Endodermal cell (in vitro differentiated cells): ENCODE data around the gene SEC22A. TPM values are rescaled to one million over a fixed set of nuclear protein-coding genes. Genes with fewer than 3 reads are reported as not detected.

Experiments used
- DNase-seq: peaks from one replicate; pipeline ENCODE4 v3.0.0-alpha.2; 2017
- H3K27ac ChIP-seq: 2 replicates; pipeline ENCODE4 v1.5.1; 2013; ENCODE audit warnings: mild to moderate bottlenecking, low read depth, low read length, moderate library complexity
- H3K27me3 ChIP-seq: 2 replicates; pipeline ENCODE4 v1.6.1; 2013; ENCODE audit warnings: mild to moderate bottlenecking, low read length, moderate library complexity; ENCODE audit not compliant: insufficient read depth, control insufficient read depth, poor library complexity, severe bottlenecking
- H3K36me3 ChIP-seq: 2 replicates; pipeline ENCODE4 v1.7.0; 2013; ENCODE audit warnings: mild to moderate bottlenecking, low read length, moderate library complexity; ENCODE audit not compliant: control insufficient read depth, insufficient read depth
- H3K4me1 ChIP-seq: one replicate; pipeline ENCODE4 v1.7.0; 2013; ENCODE audit warnings: low read length; ENCODE audit not compliant: control insufficient read depth, insufficient read depth
- H3K4me3 ChIP-seq: 2 replicates; pipeline ENCODE4 v1.5.1; 2013; ENCODE audit warnings: mild to moderate bottlenecking, low read length, moderate library complexity
- H3K9ac ChIP-seq: 2 replicates; pipeline ENCODE4 v1.6.1; 2013; ENCODE audit warnings: mild to moderate bottlenecking, low read length, moderate library complexity; ENCODE audit not compliant: poor library complexity, severe bottlenecking; ENCODE audit errors: extremely low read depth
- H3K9me3 ChIP-seq: 2 replicates; pipeline ENCODE4 v1.6.1; 2013; ENCODE audit warnings: mild to moderate bottlenecking, low read length, moderate library complexity; ENCODE audit not compliant: control insufficient read depth
- H3K27ac Mint-ChIP-seq: 2 replicates; pipeline ENCODE4 v1.8.0; 2020; ENCODE audit warnings: mixed read lengths
- H3K27me3 Mint-ChIP-seq: 2 replicates; pipeline ENCODE4 v1.8.0; 2021; ENCODE audit warnings: mild to moderate bottlenecking, mixed read lengths; ENCODE audit not compliant: insufficient read depth
- H3K36me3 Mint-ChIP-seq: 2 replicates; pipeline ENCODE4 v1.8.0; 2020; ENCODE audit warnings: low read depth, mixed read lengths
- H3K4me1 Mint-ChIP-seq: 2 replicates; pipeline ENCODE4 v1.8.0; 2020; ENCODE audit warnings: mixed read lengths
- H3K4me3 Mint-ChIP-seq: 2 replicates; pipeline ENCODE4 v1.8.0; 2020; ENCODE audit warnings: mild to moderate bottlenecking, moderate library complexity, mixed read lengths
- H3K9me3 Mint-ChIP-seq: 2 replicates; pipeline ENCODE4 v1.8.0; 2020; ENCODE audit warnings: mild to moderate bottlenecking, mixed read lengths
- CTCF ChIP-seq: fragments of 200-600 bp; sonication (generic); conservative IDR thresholded peaks from 2 replicates; pipeline ENCODE4 v1.5.0; 2021; ENCODE audit warnings: antibody characterized with exemption, mild to moderate bottlenecking
- WGBS, 2 experiments: methylation state at CpG; one replicate each; pipeline versions ENCODE4 v1.1.5 to v1.1.7; 2013; ENCODE audit warnings: missing lambda C conversion rate in 2 of 2, mixed read lengths in 1 of 2; ENCODE audit not compliant: insufficient coverage in 1 of 2, insufficient read length in 1 of 2; 5-methylcytosine and 5-hydroxymethylcytosine counted together
- total RNA-seq, 2 donors: library from RNA; stranded (reverse); fragmentation: NEBNext Ultra II Directional in 1 of 2; extraction: Animal tissue kit (Norgen Biotek cat#: 25700) in 1 of 2; gene quantifications; 2 replicates in 1 of 2; 3 replicates in 1 of 2; pipeline ENCODE4 v1.2.1, GENCODE V29; 2021

Gene SEC22A
- total RNA-seq, 2 donors from 2014 or later, result 19.5 to 21.8 TPM

DNA sequence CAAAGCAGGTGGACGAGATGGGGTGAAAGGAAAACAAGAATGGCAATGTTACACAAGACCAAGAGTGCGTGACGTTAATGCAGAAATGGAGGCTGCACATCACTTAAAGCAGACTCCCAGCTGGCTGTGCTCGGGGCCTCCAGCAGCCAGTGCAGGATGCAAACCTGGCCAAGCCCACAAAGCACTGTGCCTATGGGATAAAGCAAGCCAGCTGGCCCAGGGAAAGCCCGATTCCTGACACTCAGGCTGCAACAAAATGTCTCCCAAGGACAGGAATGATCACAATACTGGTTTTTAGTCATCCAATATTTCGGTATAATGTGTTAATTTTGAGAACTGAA, 86.2 kb downstream of the SEC22A start:
- H3K9me3 ChIP-seq, result no peaks in the 10 kb centered on the region
- H3K9ac ChIP-seq, result no peak overlapping the region
- TF ChIP-seq CTCF, result no peak
- Mint-ChIP-seq H3K4me3 (no peak overlapping the region), H3K27me3 (no peaks in the 10 kb centered on the region), H3K27ac (no peak overlapping the region), H3K36me3 (peaks cover 37% of the 10 kb centered on the region), H3K9me3 (no peaks in the 10 kb centered on the region), H3K4me1 (no peaks in the 10 kb centered on the region)
- no peaks in the 10 kb centered on the region for H3K4me1 ChIP-seq
- no peaks in the 10 kb centered on the region for H3K36me3 ChIP-seq
- 89 to 90% methylated on average over 6 of the region's 6 CpGs for WGBS, 2 experiments
- no peak overlapping the region for H3K4me3 ChIP-seq
- no peak overlapping the region for H3K27ac ChIP-seq
- peak; percentile 20 for DNase-seq
- H3K27me3 ChIP-seq, result no peaks in the 10 kb centered on the region

DNA sequence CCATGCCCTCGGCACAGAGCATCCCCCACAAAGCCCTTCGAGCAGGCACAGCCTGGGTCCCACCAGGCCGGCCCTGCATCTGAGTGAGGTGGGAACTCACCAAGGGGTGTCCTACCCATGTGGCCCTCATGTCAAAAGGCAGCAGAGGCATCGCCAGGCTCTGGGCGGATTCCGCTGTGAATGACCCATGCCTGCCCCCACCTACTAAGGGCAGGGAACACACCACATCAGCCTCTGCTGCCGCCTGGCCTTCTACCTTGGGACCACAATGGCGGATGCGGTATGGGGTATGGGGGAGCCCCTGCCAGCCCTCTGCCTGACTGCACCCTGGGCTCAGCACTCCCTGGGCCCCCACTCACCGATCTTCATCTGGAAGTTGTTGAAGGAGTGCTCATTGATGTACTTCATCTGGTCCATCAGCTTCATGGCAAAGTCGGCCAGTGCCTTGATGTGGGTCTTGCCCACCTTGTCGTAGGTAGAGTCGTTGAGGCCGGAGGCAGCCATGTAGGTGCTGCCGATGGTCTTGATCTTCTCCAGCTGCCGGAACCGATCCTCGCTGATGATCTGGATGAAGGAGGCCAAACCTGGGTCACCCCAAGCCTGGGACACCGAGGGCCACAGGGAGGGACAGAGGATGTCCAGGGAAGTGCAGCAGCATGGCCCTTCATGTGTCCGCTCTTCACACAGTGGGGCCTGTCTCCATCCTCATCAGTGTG, 87.8 kb downstream of the SEC22A start:
- peak; percentile 38 for DNase-seq
- H3K36me3 Mint-ChIP-seq, result peaks cover 53% of the 10 kb centered on the region
- no peaks in the 10 kb centered on the region for H3K4me1 Mint-ChIP-seq
- no peak overlapping the region for H3K4me3 Mint-ChIP-seq
- Histone ChIP-seq H3K27me3 (no peaks in the 10 kb centered on the region), H3K9me3 (peaks cover 6% of the 10 kb centered on the region), H3K27ac (no peak overlapping the region), H3K36me3 (no peaks in the 10 kb centered on the region), H3K4me1 (no peaks in the 10 kb centered on the region), H3K4me3 (no peak overlapping the region), H3K9ac (no peak overlapping the region)
- WGBS, 2 experiments, result 95 to 96% methylated on average over 15 to 20 of the region's 20 CpGs
- no peaks in the 10 kb centered on the region for H3K27me3 Mint-ChIP-seq
- TF ChIP-seq CTCF, result no peak
- no peaks in the 10 kb centered on the region for H3K9me3 Mint-ChIP-seq
- H3K27ac Mint-ChIP-seq, result no peak overlapping the region

GRCh38 chr3:123290107-123290930, 88.6 kb downstream of the SEC22A start:
- H3K4me3 ChIP-seq, result no peak overlapping the region
- 93 to 94% methylated on average over 6 to 13 of the region's 13 CpGs for WGBS, 2 experiments
- Mint-ChIP-seq H3K27ac (no peak overlapping the region), H3K4me3 (no peak overlapping the region), H3K27me3 (no peaks in the 10 kb centered on the region), H3K4me1 (no peaks in the 10 kb centered on the region), H3K9me3 (no peaks in the 10 kb centered on the region), H3K36me3 (peaks cover 48% of the 10 kb centered on the region)
- H3K9ac ChIP-seq, result no peak overlapping the region
- H3K36me3 ChIP-seq, result no peaks in the 10 kb centered on the region
- no peak for DNase-seq
- H3K27me3 ChIP-seq, result no peaks in the 10 kb centered on the region
- peaks cover 6% of the 10 kb centered on the region for H3K9me3 ChIP-seq
- TF ChIP-seq CTCF, result no peak
- no peak overlapping the region for H3K27ac ChIP-seq
- no peaks in the 10 kb centered on the region for H3K4me1 ChIP-seq
